Pancreas (tissue), 10 donors: ENCODE measurements around the gene ATP12A. TPM values are rescaled to one million over a fixed set of nuclear protein-coding genes. Genes with fewer than 3 reads are reported as not detected.
A peak's percentile ranks its signal among the peaks of the same experiment; 100 is the strongest.

Experiments
- ATAC-seq, 4 donors: fragments of 200-7000 bp; cut with Tn5 transposase; one replicate each; pipeline versions ENCODE4 v1.8.0 to v1.9.1; 2020; ENCODE audit warnings: mild to moderate bottlenecking in 4 of 4, moderate library complexity in 4 of 4
- DNase-seq, 6 donors: peaks; one replicate each; pipeline ENCODE4 v3.0.0-alpha.2; 2020
- FAIRE-seq: peaks from 2 replicates; lab custom pipeline; 2012; peaks lifted over from hg19 to GRCh38; lab: Jason Lieb, UNC
- H3K27ac ChIP-seq, 4 donors: fragments of 200-600 bp; sonication (generic); 1 replicate in 3 of 4; 2 replicates in 1 of 4; pipeline versions ENCODE4 v1.5.0 to v1.8.0; 2020
- H3K27me3 ChIP-seq, 4 donors: fragments of 200-600 bp; one replicate each; pipeline ENCODE4 v1.8.0; 2021
- H3K36me3 ChIP-seq, 3 donors: fragments of 200-600 bp; sonication (generic) in 1 of 3; one replicate each; pipeline versions ENCODE4 v1.5.0 to v1.8.0; 2020 to 2021
- H3K4me1 ChIP-seq, 3 donors: fragments of 200-600 bp; one replicate each; pipeline ENCODE4 v1.8.0; 2021
- H3K4me3 ChIP-seq, 4 donors: fragments of 200-600 bp; sonication (generic) in 2 of 4; one replicate each; pipeline versions ENCODE4 v1.5.0 to v1.8.0; 2020 to 2021
- H3K9me3 ChIP-seq, 4 donors: fragments of 200-600 bp; one replicate each; pipeline ENCODE4 v1.8.0; 2021
- CTCF ChIP-seq, 4 donors: fragments of 200-600 bp; sonication (generic) in 3 of 4; IDR thresholded peaks; one replicate each; pipeline versions ENCODE4 v1.5.0 to v1.8.0; 2021; ENCODE audit warnings: antibody characterized with exemption in 4 of 4
- WGBS, 2 donors: extraction: QIAGEN DNeasy Blood & Tissue Kit; methylation state at CpG; one replicate each; pipeline ENCODE4 v1.1.7; 2013; 5-methylcytosine and 5-hydroxymethylcytosine counted together
- intact Hi-C, 3 donors: fragments of 100-400 bp; cut with DNase I; formaldehyde crosslinking; loops; one replicate each; pipeline versions ENCODE4 v1.11.1 to v1.14.2; 2022
- polyA plus RNA-seq, 2 donors: library from polyadenylated mRNA; stranded (reverse); fragments of 200-250 nt; gene quantifications; one replicate each; pipeline ENCODE4 v1.2.3, GENCODE V29; 2013
- total RNA-seq, 6 donors: library from RNA; stranded (reverse); fragmentation: NEBNext Ultra II Directional in 4 of 6; extraction: Animal tissue kit (Norgen Biotek cat#: 25700) in 4 of 6; gene quantifications; one replicate each; pipeline versions ENCODE4 v1.2.1 to v1.2.4, GENCODE V29; 2021 to 2023
- donor health status: healthy with polysubstance abuse.
- donor health status: DM: no; HTN: no; CAD: no; lungs with moderate emphysema.
- donor health status: DM: no; HTN: no; CAD: no.
- donor health status: control.
- donor health status: control.
- donor health status: Bipolar disorder and iron deficiency.
- donor health status: DM: yes; HTN: yes; CAD: no.
- donor health status: DM: no; HTN: no; CAD: no.
- donor health status: DM: no; HTN: no; CAD: no.
- donor health status: DM: yes; HTN: yes; CAD: no.

Gene ATP12A
- total and polyA plus RNA-seq, 8 donors: 0.05 to 0.06 TPM; not detected in 6

DNA sequence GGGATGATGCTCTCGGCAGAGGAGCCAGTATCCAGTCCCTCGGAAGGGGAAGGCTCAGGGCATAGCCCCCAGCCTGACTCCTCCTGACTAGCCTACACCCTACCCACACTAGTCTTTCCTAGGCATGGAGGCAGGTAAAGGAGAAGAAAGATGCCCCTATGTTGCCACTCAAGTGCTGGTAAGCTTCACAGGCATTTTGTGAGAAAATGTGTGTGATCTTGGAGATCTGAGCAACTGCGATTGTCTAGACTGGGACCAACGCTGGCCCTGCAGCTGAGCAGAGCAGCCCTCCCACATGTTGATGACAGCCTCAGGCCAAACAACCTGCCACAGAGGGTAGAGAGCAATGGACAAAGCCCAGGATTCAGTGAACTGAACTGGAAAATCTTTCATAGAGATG, 11.7 kb upstream of the ATP12A start:
- Histone ChIP-seq H3K27me3 (no peaks in the 10 kb centered on the region), H3K36me3 (no peaks in the 10 kb centered on the region), H3K27ac (no peak overlapping the region), H3K4me1 (peaks cover 0 to 4% (median 0%) of the 10 kb centered on the region in 3 donors), H3K9me3 (no peaks in the 10 kb centered on the region), H3K4me3 (no peak overlapping the region)
- peak in 1 of 6 donors; percentile 23 for DNase-seq
- ATAC-seq: no peak
- intact Hi-C loops: no loop called here
- TF ChIP-seq CTCF (IDR thresholded peaks at IDR 0.05): no peak
- 67 to 75% methylated on average over 4 of the region's 4 CpGs for WGBS, 2 donors
- FAIRE-seq: no peak

DNA sequence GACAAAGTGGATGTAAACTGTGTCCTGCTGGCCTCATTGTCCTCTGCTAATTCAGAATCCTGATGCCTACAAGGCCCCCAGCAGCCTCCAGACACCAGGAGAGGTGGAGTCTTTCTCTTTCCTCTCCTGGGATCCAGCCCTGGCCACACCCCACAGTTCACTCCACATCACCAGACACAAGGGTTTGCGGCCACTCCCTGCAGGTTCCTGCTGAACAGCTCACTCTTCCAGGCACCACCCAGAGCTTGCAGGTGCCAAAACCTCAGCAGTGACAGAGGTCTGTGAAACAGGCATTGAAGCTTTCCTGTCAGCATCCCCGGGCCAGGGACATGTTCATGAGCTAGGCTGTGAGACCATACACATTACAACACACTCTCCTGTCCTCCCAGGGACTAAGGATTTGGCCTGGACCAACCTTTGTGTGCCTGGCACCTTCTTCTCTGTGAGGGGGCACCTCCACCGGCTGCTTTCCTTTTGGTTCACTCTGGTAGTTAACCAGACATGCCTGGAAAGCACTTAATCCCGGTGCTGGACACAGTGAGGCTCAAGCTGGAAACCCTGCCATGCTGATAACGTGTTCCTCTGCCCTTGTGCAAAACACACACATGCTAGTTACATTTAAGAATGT, 11.1 kb upstream of the ATP12A start:
- no peak for FAIRE-seq
- WGBS, 2 donors: 65 to 86% methylated on average over 5 of the region's 5 CpGs

DNA sequence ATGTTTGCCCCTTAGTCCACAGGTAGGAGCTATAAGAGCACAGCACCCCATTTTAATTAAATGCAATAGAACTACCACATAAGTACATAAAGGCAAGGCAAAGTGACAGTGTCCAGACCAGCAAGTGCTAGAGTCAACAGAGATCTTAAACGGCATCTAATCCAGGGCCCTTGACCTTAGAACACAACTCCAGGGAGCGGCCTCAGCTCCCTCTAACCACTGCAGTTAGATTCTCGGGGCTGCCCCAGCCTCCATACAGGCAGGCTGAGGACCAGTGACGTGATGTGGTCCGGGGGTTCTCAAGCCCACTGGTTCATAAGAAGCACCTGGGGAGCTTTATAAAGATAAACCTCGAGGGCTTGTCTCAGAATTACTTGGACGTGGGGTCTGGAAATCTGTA, 10.0 kb upstream of the ATP12A start:
- no peaks in the 10 kb centered on the region for H3K9me3 ChIP-seq
- no peaks in the 10 kb centered on the region for H3K36me3 ChIP-seq
- FAIRE-seq: no peak
- no peak overlapping the region for H3K27ac ChIP-seq
- no peaks in the 10 kb centered on the region for H3K27me3 ChIP-seq
- TF ChIP-seq CTCF (IDR thresholded peaks at IDR 0.05): no peak
- no peak overlapping the region for H3K4me3 ChIP-seq
- peak in 1 of 6 donors; percentile 21 for DNase-seq
- WGBS, 2 donors: 47 to 52% methylated on average over 7 of the region's 7 CpGs
- H3K4me1 ChIP-seq: peaks cover 0 to 4% (median 0%) of the 10 kb centered on the region in 3 donors
- ATAC-seq: no peak
- intact Hi-C loops: no loop called here

More for the DNA sequence above, 11.1 kb upstream of the ATP12A start:
- peak in 1 of 6 donors; percentile 36 for DNase-seq
- no peak for ATAC-seq
- Histone ChIP-seq H3K4me3 (no peak overlapping the region), H3K4me1 (peaks cover 0 to 4% (median 0%) of the 10 kb centered on the region in 3 donors), H3K36me3 (no peaks in the 10 kb centered on the region), H3K9me3 (no peaks in the 10 kb centered on the region), H3K27ac (no peak overlapping the region), H3K27me3 (no peaks in the 10 kb centered on the region)
- intact Hi-C loops: no loop called here
- no peak for TF ChIP-seq CTCF (IDR thresholded peaks at IDR 0.05)

- 11 to 19% methylated on average over 6 of the region's 6 CpGs for whole genome bisulfite sequencing, 2 donors
- peak in 1 of 6 donors; percentile 15 for DNase-seq
- no peak overlapping the region for H3K27ac ChIP-seq
- H3K27me3 ChIP-seq: no peaks in the 10 kb centered on the region
- peaks cover 0 to 4% (median 0%) of the 10 kb centered on the region in 3 donors for H3K4me1 ChIP-seq
- peak in 3 of 4 donors; percentile 8 to 37 (median 15) for ATAC-seq
- peak overlapping the region in 1 of 4 donors; percentile 5 for H3K4me3 ChIP-seq
- H3K9me3 ChIP-seq: no peaks in the 10 kb centered on the region
- FAIRE-seq: no peak
- intact Hi-C loops: no loop called here
- TF ChIP-seq CTCF (IDR thresholded peaks at IDR 0.05): no peak
- no peaks in the 10 kb centered on the region for H3K36me3 ChIP-seq
Measured at GRCh38 chr13:24670961-24671381, 9.2 kb upstream of the ATP12A start.
